Stimulated activated CD4-positive, alpha-beta T cell treated with anti-CD3 and anti-CD28 coated beads, Interleukin-12 subunit alpha, Interleukin-12 subunit beta, amount 100 ng/mL, for 48 hours (primary cell): Measurements from ENCODE around the gene TAF8.

Experiments used
- DNase-seq, 3 donors: peaks; one replicate each; pipeline ENCODE4 v3.0.0-alpha.2; 2020; ENCODE audit warnings: low read depth in 2 of 3, low spot score in 1 of 3

Gene TAF8

DNA sequence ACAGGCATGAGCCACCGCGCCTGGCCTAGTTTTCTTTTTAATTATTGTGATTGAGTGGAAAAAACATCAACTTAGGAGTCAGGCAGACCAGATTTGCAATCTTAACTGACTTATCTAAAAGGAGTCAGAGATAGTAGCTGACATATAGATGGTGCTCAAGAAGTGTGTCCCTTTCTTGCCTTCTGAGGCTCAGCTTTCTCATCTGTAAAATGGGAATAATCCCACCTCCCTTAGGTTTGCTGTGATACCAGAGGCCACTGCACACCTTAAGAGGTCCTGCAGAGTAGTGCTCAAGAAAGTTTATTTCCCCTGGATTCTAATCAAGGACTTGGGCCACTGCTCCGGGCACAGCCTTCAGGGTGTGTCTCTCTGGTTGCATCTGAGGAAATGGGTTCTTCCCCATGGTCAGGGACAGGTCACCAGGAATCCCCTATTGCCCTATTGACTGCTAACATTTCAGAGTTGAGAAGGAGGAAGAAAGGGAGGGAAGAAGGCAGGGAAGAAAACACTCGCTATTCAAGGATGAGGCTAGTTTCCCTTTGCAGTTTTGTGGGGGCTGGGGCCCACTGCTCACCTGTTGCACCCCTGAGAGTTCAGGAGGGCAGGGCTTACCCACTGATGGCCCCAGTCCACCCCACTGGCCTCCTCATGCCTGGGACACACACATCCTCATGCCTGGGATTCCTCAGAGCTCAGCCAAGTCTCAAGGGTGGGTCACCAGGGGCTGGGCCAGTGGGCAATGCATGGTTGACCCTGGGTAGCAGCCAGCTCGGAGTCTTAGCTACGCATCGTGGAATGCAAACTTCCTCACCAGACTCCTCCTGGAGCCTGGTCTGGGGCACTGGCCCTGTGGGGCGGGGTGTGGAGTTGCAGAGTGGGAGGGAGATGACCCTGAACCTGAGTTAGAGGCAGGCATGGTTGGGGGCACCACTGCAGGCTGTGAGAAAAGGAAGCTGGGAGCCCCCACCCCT is 70.9 kb downstream of the TAF8 start:
- no peak for DNase-seq

DNA sequence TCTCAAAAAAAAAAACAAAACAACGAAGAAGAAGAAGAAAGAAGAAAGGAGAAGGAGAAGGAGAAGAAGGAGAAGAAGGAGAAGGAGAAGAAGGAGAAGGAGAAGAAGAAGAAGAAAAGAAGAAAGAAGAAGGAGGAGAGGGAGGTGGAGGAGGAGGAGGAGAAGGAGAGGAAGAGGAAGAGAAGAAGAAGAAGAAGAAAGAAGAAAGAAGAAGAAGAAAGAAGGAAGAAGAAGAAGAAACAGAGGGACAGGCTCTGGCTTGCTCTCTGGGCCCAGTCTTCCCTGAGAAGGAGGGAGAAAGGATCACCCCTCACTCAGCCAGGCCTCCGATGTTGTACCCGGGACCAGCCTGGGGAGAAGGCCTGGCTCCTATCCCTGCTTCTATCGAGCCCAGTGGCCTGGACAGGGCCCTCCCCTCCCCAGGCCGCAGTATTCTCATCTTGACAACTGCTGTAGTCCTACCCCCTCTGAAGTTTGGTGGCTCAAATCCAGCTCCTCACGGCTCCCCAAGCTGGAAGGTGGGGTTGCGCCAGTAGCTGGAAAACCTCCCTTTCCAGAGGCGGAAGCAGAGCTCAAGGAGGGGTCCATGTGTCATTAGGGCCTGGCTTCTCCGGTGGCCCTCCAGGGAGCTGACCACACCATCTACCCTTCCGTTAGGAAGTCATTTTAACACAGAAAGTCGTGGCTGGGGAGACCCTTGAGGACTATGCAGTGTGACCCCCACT is 73.2 kb downstream of the TAF8 start:
- DNase-seq, result no peak

DNA sequence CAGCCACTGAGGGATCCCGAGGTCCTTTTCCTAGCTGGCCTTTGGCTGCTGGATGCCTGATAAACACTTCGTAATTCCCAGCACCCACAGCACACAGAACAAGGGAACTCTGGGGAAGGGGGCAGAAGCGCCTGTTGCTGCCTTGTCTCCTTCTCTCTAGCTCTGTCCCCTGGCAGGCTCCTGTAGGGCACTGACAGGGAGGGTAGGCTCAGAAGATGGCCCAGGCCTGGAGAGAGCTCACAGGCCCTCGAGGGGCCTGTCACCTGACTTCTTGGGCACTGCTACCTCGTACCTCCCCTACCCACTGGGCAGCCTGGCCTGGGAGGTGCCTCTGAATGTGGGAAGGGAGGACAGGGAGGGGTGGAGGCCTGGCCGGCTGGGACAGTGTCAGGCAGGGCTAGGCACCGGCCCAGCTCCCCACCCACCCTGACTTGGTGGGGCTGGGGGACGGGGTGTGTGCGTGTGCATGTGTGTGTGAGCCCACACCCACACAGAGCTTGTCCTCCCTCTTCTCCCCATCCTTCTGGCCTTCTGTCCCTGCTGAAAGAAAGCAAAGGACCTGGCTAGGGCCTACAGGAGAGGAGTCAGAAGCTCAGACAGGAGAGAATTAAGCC is 74.0 kb downstream of the TAF8 start:
- DNase-seq, result no peak

DNA sequence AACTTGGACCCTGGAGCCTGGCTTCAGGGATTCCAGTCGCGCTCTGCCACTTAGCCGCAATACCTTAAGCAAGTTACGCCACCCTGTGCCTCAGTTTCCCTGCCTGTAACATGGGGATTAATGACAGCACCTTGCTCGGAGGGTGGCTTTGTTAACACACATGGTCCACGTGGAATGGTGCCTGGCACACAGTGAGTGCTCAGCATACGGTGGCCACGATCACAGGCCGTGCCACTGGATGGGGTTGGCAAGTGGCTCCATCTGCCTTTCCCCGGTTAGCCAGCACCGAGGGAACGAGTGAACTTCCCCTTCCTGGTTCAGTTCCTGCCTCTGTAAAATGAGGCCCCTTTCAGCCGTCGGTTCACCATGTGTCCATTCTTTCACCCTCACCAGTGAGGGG is 74.9 kb downstream of the TAF8 start:
- no peak for DNase-seq

DNA sequence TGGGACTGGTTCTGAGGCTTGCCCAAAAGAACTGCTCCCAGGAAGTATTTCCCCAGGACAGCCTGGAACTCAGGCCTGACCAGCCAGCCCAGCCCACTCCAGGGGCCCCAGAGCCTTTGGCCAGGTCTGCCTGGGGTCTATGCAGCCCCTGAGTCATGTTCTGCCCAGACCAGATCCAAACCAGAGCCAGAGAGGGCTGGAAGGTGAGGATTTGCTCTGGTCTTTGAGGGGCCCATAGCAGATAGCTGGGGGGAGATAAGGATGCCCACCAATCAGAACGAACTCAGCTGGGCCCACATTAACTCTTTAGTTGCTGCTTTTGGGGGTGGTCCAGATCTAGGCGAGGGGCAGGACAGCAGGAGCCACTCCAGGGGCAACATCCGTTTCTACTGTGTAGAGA is 75.3 kb downstream of the TAF8 start:
- DNase-seq, result no peak

DNA sequence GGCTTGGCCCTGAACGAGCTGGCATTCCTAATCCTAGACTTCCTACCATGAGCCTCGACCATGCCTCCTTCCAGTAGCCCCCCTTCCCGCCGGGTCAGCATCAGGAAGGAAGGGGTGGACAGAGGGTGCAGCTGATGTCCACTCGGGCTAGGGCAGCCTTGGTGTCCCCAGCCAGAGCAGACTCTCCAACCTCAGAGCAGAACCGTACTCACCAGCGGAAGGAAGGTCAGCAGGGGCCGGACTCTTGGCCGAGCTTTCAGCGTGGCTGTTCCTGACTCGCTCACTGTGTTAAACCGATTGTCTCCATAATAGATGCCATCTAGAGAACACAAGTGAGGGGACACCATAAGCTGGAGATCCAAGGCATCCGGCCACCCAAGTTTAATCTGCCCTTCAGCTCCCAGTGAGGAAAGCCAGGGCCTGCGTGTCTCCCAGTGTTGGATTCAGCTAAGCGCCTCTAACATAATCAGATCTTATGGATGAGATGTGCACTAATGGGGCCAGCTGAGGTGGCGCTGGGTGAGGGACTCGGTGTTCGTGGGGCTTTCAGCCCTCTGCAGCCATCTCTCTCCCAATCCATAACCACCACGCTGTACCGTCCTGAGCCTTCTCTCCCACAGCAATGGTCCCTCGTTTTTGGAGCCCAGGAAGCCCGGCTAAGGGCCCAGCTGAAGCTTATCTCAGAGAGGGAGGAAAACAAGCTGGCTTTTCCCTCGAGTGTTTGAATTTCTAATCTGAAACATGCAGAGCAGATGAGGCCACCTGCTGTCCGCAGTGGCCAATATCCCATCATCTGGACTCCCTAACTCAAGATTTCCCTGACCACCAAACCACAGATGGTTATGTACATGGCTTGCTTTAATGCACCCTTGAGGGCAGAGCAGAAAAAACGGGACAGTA is 78.4 kb downstream of the TAF8 start:
- no peak for DNase-seq

DNA sequence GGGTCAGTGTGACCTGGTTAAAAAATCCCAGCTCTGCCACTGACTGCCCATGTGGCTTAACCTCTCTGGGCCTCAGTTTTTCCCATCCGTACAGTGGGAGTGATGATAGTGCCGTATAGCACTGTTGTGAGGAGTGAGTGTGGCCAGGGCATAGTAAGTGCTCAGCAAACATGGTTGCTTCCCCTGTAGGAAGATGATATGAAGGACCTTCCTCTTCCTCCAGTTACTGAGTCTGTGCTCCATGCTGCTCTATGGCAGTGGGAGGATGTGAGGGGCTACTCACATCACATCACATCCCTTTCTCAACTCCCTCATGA is 79.0 kb downstream of the TAF8 start:
- no peak for DNase-seq

DNA sequence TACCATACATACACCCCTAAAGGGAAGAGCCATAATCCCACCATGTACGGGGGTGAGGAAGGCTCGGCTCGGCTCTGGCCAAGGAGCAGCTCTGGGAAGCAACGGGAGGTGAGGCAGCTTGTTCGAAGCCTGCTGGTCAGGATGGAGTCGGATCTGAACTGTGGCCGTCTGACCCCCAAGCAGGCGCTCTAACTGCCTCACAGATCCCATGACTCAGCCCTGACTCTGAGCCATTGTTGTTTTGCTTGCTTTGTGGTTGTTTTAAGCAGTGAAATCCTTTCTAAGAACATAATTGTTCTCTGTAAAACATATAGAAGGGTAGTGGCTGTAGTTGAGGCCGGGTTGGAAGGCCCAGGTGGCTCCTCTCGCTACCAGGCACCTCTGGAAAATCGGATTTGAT is 81.2 kb downstream of the TAF8 start:
- DNase-seq, result no peak

DNA sequence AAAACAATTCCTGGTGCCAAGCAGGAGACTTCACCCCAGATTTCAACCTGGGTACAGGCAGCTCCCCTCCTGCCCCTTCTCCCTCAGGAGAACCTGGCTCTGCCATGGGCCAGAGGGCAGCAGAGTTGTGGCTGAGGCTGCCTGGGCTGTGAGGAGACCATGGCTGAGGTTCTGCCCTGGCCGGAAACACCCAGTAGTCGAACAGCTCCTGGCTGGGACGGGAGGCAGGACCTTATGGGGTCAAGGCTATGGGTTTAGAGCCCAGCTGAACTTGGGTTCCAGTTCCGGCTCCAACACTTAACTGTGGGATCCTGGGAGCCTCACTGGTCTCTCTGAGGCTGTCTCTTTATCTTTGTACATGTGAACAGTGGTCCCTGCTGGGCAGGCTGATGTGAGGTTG is 83.6 kb downstream of the TAF8 start:
- DNase-seq, result no peak

DNA sequence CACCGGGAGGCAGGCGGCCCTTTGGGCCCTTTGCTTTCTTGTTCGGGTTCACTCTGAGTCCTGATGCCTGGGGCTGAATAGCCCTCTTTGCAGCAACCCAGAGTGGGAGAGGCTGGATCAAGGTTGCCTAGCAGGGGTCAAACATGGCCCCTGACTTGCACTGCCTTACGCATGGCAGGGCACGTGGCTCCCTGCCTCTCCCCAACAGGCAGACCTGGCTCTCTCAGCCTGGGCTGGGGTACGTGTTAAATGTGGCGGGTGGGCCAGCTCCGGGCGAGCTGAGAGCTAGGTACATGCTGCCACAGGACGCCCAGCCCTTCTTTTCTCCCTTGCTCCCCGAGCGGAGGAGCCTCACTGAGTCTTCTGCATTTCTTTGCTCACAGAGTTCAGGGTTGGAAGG is 84.8 kb downstream of the TAF8 start:
- no peak for DNase-seq

DNA sequence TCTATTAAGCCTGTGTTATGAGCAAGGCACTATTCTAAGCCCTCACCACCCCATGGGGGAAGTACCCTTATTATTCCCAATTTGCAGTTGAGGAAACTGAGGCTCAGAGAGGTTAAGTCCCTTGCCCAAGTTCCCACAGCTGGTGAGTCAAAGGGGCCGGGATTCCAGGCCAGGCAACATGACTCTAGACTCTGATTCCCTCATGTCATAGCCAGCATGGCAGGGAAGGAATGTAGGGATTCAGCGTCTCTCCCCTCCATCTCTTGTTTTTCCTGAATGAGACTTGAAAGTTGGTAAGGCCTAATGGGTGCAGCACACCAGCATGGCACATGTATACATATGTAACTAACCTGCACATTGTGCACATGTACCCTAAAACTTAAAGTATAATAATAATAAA is 85.4 kb downstream of the TAF8 start:
- no peak for DNase-seq

DNA sequence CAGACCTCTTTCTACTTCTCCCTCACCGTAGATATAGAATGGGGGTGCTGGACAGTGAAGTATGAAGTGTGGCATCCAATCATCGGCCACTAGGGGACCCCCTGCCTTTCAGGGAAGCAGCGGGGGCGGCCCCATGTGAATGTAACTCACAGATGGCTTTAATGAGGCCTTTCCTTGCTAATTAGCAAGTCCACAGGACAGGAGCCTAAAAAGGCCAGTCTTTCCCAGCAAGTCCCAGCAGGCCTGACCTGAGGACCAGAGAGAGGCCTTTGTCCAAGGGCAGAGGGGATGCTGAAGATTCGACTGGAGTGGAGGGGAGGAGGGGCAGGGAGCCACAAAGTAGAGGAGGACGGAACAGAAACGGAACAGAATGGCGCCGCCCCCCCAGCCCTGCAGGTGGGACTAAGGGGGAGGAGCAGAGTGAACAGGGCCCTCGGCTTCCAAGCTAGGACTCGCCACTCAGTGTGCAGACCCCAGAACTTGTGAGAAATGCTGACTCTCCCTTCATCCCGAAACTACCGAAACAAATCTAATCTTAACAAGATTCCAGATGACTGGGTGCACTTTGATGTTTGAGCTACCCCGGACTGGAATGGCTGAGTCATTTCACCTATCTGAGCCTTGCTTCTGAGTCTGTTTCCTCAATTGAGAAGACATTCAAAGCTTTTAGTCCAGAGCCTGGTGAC is 86.3 kb downstream of the TAF8 start:
- peak; percentile 9 to 12 (median 10) for DNase-seq
